Activated CD4-positive, alpha-beta T cell treated with anti-CD3 and anti-CD28 coated beads, Interleukin-2, amount 50 U/mL, for 48 hours (primary cell): ENCODE results near the gene ERG.

Experiments used
- DNase-seq, 2 experiments: peaks; one replicate each; pipeline ENCODE4 v3.0.0-alpha.2; 2020

The ERG gene

GRCh38 chr21:38495696-38496095 lies 2.6 kb downstream of the ERG start:
- no peak for DNase-seq

GRCh38 chr21:38495242-38495641 lies 3.0 kb downstream of the ERG start:
- no peak for DNase-seq

GRCh38 chr21:38494703-38495102 lies 3.6 kb downstream of the ERG start:
- DNase-seq, result no peak

GRCh38 chr21:38494251-38494642 lies 4.0 kb downstream of the ERG start:
- DNase-seq, result no peak

GRCh38 chr21:38493549-38494250 lies 4.6 kb downstream of the ERG start:
- DNase-seq, result no peak

GRCh38 chr21:38492007-38492406 lies 6.3 kb downstream of the ERG start:
- DNase-seq, result no peak

GRCh38 chr21:38491536-38491935 lies 6.7 kb downstream of the ERG start:
- no peak for DNase-seq

- no peak for DNase-seq
These were observed 7.8 kb downstream of the ERG start for GRCh38 chr21:38490411-38491020.

- DNase-seq, result no peak
These were observed 8.5 kb downstream of the ERG start for GRCh38 chr21:38489729-38490128.

GRCh38 chr21:38489271-38489652 lies 9.0 kb downstream of the ERG start:
- no peak for DNase-seq

GRCh38 chr21:38488640-38489270 lies 9.5 kb downstream of the ERG start:
- no peak for DNase-seq

GRCh38 chr21:38487901-38488639 lies 10.2 kb downstream of the ERG start:
- DNase-seq, result no peak

GRCh38 chr21:38486706-38487105 lies 11.6 kb downstream of the ERG start:
- DNase-seq, result no peak

- no peak for DNase-seq
These were observed 12.1 kb downstream of the ERG start for GRCh38 chr21:38486221-38486620.

GRCh38 chr21:38479641-38480525 lies 18.4 kb downstream of the ERG start:
- no peak for DNase-seq

- DNase-seq, result peak in 1 of 2 experiments; percentile 12
These were observed 19.5 kb downstream of the ERG start for GRCh38 chr21:38478782-38479181.

GRCh38 chr21:38477226-38477625 lies 21.1 kb downstream of the ERG start:
- no peak for DNase-seq

GRCh38 chr21:38476385-38476784 lies 21.9 kb downstream of the ERG start:
- DNase-seq, result no peak

- DNase-seq, result no peak
These were observed 22.8 kb downstream of the ERG start for GRCh38 chr21:38475519-38475918.

GRCh38 chr21:38474796-38475195 lies 23.5 kb downstream of the ERG start:
- DNase-seq, result no peak

- no peak for DNase-seq
These were observed 24.2 kb downstream of the ERG start for GRCh38 chr21:38474124-38474523.

- DNase-seq, result no peak
These were observed 25.7 kb downstream of the ERG start for GRCh38 chr21:38472412-38473108.
